IgD-negative memory B cell (primary cell): ENCODE results near the gene RHOJ. TPM values are rescaled to one million over a fixed set of nuclear protein-coding genes. Genes with fewer than 3 reads are reported as not detected.
"Not testable (repeated sequence)": the region's sequence is repeated elsewhere in the genome, so short reads cannot be mapped to it uniquely, and the experiment has no call there.

ENCODE experiments used
- H3K27ac Mint-ChIP-seq, 3 donors: one replicate each; pipeline ENCODE4 v1.8.0; 2020 to 2022; ENCODE audit warnings: mild to moderate bottlenecking in 3 of 3, mixed read lengths in 3 of 3, moderate library complexity in 1 of 3
- H3K27me3 Mint-ChIP-seq: one replicate; pipeline ENCODE4 v1.8.0; 2021; ENCODE audit warnings: mixed read lengths
- H3K36me3 Mint-ChIP-seq: one replicate; pipeline ENCODE4 v1.8.0; 2020; ENCODE audit warnings: mild to moderate bottlenecking, mixed read lengths
- H3K4me1 Mint-ChIP-seq, 3 donors: one replicate each; pipeline ENCODE4 v1.8.0; 2020 to 2022; ENCODE audit warnings: mixed read lengths in 3 of 3, mild to moderate bottlenecking in 1 of 3
- H3K4me3 Mint-ChIP-seq, 4 donors: one replicate each; pipeline ENCODE4 v1.8.0; 2020 to 2022; ENCODE audit warnings: mild to moderate bottlenecking in 4 of 4, mixed read lengths in 4 of 4, moderate library complexity in 3 of 4
- H3K9me3 Mint-ChIP-seq, 3 donors: one replicate each; pipeline ENCODE4 v1.8.0; 2020 to 2021; ENCODE audit warnings: mixed read lengths in 3 of 3, mild to moderate bottlenecking in 1 of 3
- polyA plus RNA-seq: library from polyadenylated mRNA; unstranded; fragments of 300-500 nt; fragmentation: Illumina TruSeq; gene quantifications from one replicate; pipeline ENCODE4 v1.2.3, GENCODE V29; 2021

The RHOJ gene
- not detected for polyA plus RNA-seq

DNA sequence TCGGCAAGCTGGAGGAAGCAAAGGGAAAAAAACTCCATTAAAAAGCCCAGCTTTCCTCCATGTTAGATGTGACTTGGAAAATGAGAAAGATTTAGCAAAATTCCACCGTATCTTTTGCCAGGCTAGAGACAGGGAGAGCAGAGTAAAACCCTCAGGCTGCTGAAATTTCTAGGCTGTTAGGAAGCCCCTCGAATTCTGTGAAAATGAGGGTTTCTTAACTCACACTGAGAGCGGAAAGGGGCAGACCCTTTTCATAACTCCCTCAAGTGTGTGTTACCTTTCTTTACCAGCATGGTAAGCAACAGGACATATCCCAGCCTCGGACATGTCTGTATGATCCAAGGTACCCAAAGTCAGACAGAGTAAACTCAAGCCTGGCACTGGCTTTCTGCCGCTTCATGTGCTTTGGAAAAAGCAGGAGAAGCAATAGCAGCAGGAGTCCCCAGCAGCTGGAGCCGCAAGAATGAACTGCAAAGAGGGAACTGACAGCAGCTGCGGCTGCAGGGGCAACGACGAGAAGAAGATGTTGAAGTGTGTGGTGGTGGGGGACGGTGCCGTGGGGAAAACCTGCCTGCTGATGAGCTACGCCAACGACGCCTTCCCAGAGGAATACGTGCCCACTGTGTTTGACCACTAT is at the start of gene RHOJ:
TSS of gene RHOJ (plus strand) at position 37 of the 637 bp plus-strand sequence. CDS start at position 464, 427 bp downstream.
- Mint-ChIP-seq H3K36me3 (no peaks in the 10 kb centered on the region), H3K9me3 (peaks cover 0 to 2% (median 0%) of the 10 kb centered on the region in 3 donors), H3K4me3 (no peak within 1 kb of the TSS), H3K27me3 (peaks cover 4% of the 10 kb centered on the region), H3K4me1 (no peaks in the 10 kb centered on the region), H3K27ac (no peak within 1 kb of the TSS)

DNA sequence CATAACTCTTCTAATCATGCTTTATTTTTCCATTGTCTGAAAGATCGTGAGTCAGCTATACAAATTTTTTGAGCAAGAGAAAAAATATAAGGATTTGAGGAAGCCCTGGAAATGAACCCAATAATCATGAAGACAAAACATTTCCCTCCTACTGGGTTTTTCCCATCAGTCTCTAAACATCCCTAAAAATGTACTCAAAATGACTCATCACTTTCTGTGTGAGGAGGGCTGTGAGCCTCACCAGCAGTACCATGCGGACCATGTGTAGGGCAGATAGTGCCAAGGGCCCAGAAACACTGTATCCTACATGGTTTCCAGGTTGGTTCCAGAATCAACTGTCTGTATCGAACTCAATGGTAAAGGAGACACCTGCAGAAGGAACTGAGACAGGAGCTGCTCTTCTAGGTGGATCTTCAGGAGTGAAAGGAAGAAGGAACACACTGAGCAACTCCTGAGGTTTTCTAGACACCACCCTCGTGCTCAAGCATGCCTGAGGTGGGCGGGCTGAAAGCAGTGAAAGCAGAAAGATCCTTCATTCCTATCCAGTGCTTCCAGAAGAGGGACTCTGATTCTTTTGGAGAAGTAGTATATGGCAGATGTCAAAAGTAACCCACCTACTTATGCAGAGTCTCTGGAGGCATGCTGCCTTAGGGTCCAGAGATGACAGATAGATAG is 48.6 kb upstream of the RHOJ start:
- Mint-ChIP-seq H3K27me3 (no peaks in the 10 kb centered on the region), H3K36me3 (no peaks in the 10 kb centered on the region), H3K4me3 (no peak overlapping the region), H3K4me1 (no peaks in the 10 kb centered on the region), H3K9me3 (no peaks in the 10 kb centered on the region), H3K27ac (no peak overlapping the region)

DNA sequence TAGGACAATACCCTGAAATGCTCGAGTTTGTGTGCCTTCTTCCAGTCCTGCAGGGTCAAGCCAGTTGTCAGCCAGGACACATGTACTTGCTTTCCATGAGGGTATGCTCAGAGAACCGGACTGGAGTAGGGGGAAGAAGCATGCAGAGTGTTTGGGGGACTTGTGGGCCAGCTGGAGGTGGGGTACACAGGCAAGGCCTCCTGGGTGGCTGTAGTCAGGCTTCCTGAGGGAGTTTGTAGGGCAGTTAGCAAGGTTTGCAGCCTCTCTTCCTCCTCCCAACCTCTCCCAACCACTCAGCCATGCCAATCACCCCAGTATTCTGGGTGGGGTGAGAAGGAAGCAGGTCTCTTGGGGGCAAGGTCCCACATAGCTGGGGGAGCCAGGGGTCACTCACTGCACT is 47.0 kb upstream of the RHOJ start:
- Mint-ChIP-seq H3K4me3 (no peak overlapping the region), H3K9me3 (no peaks in the 10 kb centered on the region), H3K27ac (no peak overlapping the region), H3K36me3 (no peaks in the 10 kb centered on the region), H3K27me3 (no peaks in the 10 kb centered on the region), H3K4me1 (no peaks in the 10 kb centered on the region)

DNA sequence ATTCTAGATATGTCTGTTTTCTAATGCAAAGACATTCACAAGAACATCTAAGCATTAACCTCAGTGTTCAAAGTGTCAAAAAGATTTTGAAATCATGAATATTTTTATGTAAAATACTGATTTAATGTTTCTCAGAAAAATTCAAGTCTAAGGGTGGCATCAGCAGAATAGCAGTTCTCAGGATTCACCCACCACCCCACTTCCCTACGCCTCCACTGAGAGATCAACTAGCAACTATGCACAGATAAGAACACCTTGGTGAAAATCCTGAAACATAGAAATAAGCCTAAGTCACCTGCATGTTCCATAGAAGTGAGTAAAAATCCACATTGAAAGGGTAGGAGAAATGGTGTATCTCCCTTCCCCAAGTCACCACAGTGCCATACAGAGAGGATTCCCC is 40.9 kb upstream of the RHOJ start:
- Mint-ChIP-seq H3K4me1 (no peaks in the 10 kb centered on the region), H3K9me3 (no peaks in the 10 kb centered on the region), H3K36me3 (no peaks in the 10 kb centered on the region), H3K27ac (no peak overlapping the region), H3K27me3 (no peaks in the 10 kb centered on the region), H3K4me3 (no peak overlapping the region)

DNA sequence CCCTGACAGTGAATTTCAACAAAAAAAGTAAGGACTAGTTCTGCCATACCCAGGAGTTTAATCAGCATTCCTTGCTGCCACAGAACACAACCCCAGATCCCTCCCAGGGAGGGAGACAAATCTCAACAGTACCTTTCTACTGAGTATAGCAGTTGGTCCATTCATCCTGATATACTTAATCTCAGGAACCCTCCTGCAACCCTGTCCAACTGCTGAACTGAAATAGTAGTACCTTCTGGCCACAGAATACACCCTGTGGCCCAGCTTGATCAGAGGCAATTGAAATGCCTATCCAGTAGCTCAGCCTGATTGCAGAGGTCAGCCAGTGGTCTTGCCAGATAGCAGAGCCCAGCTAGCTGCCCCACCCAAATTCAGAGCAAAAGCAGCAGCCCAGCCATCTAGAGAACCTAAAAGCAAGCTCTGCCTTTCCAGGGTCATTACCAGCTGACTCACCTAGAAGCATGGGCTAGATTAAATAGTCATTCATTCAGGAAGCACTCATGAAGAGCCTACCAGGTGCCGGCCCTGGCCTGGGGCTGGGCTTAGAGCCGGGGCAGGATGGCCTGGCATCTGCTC is 40.0 kb upstream of the RHOJ start:
- Mint-ChIP-seq H3K4me3 (no peak overlapping the region), H3K4me1 (no peaks in the 10 kb centered on the region), H3K27ac (no peak overlapping the region), H3K27me3 (no peaks in the 10 kb centered on the region), H3K9me3 (no peaks in the 10 kb centered on the region), H3K36me3 (no peaks in the 10 kb centered on the region)

DNA sequence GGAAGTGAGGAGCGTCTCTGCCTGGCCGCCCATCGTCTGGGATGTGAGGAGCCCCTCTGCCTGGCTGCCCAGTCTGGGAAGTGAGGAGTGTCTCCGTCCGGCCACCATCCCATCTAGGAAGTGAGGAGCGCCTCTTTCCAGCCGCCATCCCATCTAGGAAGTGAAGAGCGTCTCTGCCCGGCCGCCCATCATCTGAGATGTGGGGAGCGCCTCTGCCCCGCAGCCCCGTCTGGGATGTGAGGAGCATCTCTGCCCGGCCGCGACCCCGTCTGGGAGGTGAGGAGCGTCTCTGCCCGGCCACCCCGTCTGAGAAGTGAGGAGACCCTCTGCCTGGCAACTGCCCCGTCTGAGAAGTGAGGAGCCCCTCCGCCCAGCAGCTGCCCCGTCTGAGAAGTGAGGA is 39.0 kb upstream of the RHOJ start:
- H3K27me3 Mint-ChIP-seq, H3K36me3 Mint-ChIP-seq, H3K4me3 Mint-ChIP-seq, H3K4me1 Mint-ChIP-seq, H3K27ac Mint-ChIP-seq, H3K9me3 Mint-ChIP-seq: not testable (repeated sequence)

DNA sequence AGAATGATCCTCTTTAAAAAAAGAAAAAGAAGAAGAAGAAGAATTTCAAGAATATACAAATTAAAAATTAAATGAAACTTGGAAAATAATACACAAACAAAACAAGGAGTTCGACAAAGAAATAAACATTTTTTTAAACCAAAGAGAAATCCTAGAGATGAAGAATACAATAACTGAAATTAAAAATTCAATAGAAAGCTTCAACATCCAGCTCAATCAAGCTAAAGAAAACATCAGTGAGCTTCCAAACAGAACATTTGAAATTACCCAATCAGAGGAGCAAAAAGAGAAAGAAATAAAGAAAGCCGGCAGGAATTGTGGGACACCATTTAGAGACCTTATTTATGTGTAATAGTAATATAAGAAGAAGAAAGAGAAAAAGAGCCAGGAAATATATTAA is 37.2 kb upstream of the RHOJ start:
- Mint-ChIP-seq H3K36me3 (no peaks in the 10 kb centered on the region), H3K4me1 (no peaks in the 10 kb centered on the region), H3K9me3 (peaks cover 0 to 3% (median 0%) of the 10 kb centered on the region in 3 donors), H3K27ac (no peak overlapping the region), H3K4me3 (no peak overlapping the region), H3K27me3 (no peaks in the 10 kb centered on the region)

DNA sequence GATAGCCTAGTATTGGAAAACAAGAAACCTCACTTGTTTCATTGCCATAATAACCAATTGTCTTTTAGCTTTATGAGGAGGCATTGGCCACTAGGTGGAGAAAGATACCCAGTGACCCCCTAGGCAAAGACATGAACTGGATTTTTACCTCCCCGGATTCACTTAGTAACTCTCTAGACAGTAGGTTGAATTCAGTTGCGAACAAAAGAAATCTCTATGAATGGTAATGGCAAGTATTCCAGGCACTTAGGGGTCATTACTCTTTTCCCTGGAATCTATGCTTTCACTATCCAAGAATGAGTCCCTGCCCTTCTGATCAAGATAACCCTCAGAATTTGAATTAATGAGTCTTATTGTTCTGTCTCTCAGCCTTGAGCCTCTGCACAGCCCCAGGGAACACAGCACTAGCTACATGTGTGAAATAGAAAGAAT is 29.5 kb upstream of the RHOJ start:
- Mint-ChIP-seq H3K27ac (no peak overlapping the region), H3K9me3 (peaks cover 0 to 4% (median 0%) of the 10 kb centered on the region in 3 donors), H3K4me3 (no peak overlapping the region), H3K4me1 (no peaks in the 10 kb centered on the region), H3K36me3 (no peaks in the 10 kb centered on the region), H3K27me3 (no peaks in the 10 kb centered on the region)

DNA sequence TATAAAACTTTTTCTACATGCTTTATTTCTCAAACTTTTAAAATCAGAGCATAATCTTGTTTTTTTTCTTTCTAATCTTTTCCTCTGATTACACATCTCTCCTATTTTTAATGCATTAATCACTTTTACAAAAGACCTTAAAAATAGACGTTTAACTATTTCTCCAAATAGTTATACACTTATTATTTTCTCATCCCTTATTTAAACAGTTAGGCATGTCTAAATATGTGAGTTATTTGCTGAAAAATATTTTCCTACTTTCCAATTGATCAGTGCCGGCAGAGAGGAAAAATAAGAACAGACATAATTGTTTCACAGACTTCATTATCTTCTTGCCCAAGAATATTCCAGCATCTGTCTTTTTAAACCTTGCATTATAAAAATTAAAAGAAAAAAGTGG is 28.7 kb upstream of the RHOJ start:
- H3K27me3 Mint-ChIP-seq = no peaks in the 10 kb centered on the region
- H3K36me3 Mint-ChIP-seq = no peaks in the 10 kb centered on the region
- H3K27ac Mint-ChIP-seq = no peak overlapping the region
- H3K4me3 Mint-ChIP-seq = no peak overlapping the region
- H3K9me3 Mint-ChIP-seq = peaks cover 0 to 2% (median 0%) of the 10 kb centered on the region in 3 donors
- H3K4me1 Mint-ChIP-seq = no peaks in the 10 kb centered on the region

DNA sequence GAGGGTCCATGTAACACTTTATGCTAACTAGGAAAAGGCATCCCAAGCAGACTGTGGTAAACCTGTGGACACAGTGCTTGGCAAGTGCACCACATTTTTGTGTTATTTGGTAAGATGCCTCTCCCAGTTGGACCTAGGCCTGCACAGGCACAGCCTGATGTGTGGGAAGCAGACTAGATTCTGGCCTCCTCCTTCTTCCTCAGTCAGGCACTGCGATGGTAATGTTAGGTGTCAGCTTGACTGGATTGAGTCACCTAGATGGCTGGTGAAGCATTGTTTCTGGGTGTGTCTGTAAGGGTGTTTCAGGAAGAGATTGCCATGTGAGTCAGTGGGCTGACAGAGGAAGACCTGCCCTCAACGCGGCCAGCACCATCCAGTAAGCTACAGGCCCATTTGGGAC is 25.3 kb upstream of the RHOJ start:
- Mint-ChIP-seq H3K4me1 (no peaks in the 10 kb centered on the region), H3K9me3 (peaks cover 0 to 8% (median 2%) of the 10 kb centered on the region in 3 donors), H3K27me3 (no peaks in the 10 kb centered on the region), H3K36me3 (no peaks in the 10 kb centered on the region), H3K27ac (no peak overlapping the region), H3K4me3 (no peak overlapping the region)

DNA sequence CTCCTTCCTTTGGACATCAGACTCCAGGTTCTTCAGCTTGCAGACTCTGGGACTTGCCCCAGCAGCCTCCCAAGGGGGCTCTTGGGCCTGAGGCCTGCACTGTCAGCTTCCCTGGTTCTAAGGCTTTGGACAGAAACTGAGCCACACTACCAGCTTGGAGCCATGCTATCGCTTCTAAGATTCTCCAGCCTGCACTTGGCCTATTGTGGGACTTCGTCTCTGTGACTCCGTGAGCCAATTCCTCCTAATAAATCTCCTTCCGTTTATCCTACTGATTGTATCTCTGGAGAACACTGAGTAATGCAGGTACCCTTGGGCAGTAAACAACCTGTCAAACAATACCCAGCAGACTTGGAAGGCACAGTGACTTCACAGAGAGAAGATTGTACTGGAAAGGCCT is 24.9 kb upstream of the RHOJ start:
- Mint-ChIP-seq H3K4me1 (no peaks in the 10 kb centered on the region), H3K27ac (no peak overlapping the region), H3K4me3 (no peak overlapping the region), H3K9me3 (peaks cover 0 to 8% (median 2%) of the 10 kb centered on the region in 3 donors), H3K27me3 (no peaks in the 10 kb centered on the region), H3K36me3 (no peaks in the 10 kb centered on the region)

DNA sequence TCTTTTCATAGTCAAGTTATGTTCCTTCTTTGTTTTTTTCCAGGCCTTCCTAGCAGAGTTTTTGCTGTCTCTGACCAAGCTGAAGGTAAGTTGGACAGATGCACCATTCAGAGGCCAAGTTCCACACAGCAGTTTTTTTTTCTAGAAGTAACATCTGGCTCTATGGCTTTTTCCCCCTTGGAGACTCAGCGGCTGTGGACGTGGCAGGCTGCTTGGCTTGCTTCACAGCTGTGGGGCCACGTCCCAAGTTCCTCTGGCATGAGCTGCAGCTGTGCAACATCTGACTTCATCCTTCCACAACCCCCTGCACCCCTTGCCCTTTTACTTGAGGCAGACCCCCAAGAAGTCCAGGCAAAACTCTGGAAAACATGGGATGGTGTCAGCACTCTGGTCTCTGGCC is 24.2 kb upstream of the RHOJ start:
- no peaks in the 10 kb centered on the region for H3K4me1 Mint-ChIP-seq
- H3K27ac Mint-ChIP-seq = no peak overlapping the region
- peaks cover 0 to 8% (median 2%) of the 10 kb centered on the region in 3 donors for H3K9me3 Mint-ChIP-seq
- no peaks in the 10 kb centered on the region for H3K36me3 Mint-ChIP-seq
- H3K4me3 Mint-ChIP-seq = no peak overlapping the region
- H3K27me3 Mint-ChIP-seq = no peaks in the 10 kb centered on the region

DNA sequence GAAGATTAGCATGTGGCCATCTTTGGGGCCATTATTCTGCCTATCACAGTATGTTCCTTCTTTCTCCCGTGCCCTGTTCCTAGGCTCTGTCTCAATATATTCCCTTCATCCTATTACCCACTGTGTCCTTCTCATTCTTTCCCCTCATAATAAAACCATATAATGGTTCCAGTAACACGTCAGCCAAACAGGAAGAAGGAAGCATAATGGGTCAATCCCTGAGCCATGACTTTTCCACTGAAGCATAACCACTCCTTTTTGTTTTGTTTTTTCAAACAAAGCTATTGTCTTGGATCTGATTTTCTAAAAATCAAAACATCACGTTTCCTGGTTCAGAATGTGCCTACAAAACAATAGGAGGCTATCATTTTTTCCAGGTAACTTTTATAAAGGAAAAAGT is 21.3 kb upstream of the RHOJ start:
- no peaks in the 10 kb centered on the region for H3K27me3 Mint-ChIP-seq
- peaks cover 0 to 8% (median 2%) of the 10 kb centered on the region in 3 donors for H3K9me3 Mint-ChIP-seq
- H3K36me3 Mint-ChIP-seq = no peaks in the 10 kb centered on the region
- no peak overlapping the region for H3K4me3 Mint-ChIP-seq
- no peaks in the 10 kb centered on the region for H3K4me1 Mint-ChIP-seq
- H3K27ac Mint-ChIP-seq = no peak overlapping the region

DNA sequence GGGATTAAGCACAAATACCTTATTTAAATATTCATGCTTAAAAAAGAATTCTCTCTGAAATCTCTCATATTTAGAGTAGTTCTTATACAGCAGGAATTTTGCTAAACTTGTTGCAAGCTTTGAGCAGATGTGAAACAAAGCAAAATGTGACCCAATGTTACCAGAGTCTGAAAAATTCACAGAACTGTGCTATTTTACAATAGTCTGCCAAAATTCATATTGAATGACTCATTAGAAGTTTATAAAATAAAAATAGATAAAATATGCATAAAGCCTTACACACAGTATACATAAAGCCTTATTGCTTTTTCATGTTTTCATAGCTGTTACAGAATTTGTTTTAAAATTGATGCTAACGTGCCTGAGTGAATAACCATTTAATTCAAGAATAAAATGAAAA is 17.8 kb upstream of the RHOJ start:
- no peaks in the 10 kb centered on the region for H3K4me1 Mint-ChIP-seq
- no peaks in the 10 kb centered on the region for H3K27me3 Mint-ChIP-seq
- no peak overlapping the region for H3K4me3 Mint-ChIP-seq
- no peak overlapping the region for H3K27ac Mint-ChIP-seq
- peaks cover 0 to 8% (median 0%) of the 10 kb centered on the region in 3 donors for H3K9me3 Mint-ChIP-seq
- peaks cover 2% of the 10 kb centered on the region for H3K36me3 Mint-ChIP-seq

DNA sequence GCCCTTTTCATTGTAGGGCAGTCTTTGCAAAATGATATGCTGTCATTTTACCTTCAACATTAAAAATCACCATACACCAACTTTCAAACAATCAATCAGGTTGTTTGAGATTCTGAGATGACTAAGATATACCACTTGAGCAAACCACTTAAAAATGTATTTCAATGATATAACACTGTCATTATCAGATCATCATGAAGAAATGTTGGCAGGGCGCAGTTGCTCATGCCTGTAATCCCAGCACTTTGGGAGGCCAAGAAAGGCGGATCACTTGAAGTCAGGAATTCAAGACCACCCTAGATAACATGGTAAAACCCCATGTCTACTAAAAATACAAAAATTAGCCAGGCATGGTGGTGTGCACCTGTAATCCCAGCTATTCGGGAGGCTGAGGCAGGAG is 13.0 kb upstream of the RHOJ start:
- Mint-ChIP-seq H3K36me3 (peaks cover 2% of the 10 kb centered on the region), H3K4me3 (no peak overlapping the region), H3K9me3 (peaks cover 0 to 6% (median 2%) of the 10 kb centered on the region in 3 donors), H3K27me3 (no peaks in the 10 kb centered on the region), H3K4me1 (no peaks in the 10 kb centered on the region), H3K27ac (no peak overlapping the region)

DNA sequence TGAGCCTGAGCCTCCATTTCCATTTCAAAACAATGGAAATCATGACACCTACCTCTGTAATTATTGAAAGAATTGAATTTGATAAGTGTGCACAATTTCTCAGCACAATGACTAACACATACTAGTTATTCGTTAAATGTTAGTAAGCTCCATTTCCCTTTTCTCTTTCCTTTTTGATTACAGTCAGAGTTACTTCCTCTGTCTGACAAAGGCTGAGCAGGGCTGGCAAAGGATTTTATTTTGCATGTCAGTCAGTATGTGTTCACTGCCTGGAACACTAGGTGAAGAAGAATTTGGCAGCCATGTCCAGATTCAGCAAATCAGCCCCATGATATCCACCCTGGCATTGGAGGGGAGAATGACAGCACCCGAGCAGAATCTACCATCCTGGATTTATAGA is 12.2 kb upstream of the RHOJ start:
- H3K9me3 Mint-ChIP-seq = peaks cover 0 to 6% (median 2%) of the 10 kb centered on the region in 3 donors
- H3K27me3 Mint-ChIP-seq = no peaks in the 10 kb centered on the region
- H3K27ac Mint-ChIP-seq = no peak overlapping the region
- peaks cover 2% of the 10 kb centered on the region for H3K36me3 Mint-ChIP-seq
- no peaks in the 10 kb centered on the region for H3K4me1 Mint-ChIP-seq
- no peak overlapping the region for H3K4me3 Mint-ChIP-seq
